ENCODE results near the gene DSCAML1.

DSCAML1 gene

DNA sequence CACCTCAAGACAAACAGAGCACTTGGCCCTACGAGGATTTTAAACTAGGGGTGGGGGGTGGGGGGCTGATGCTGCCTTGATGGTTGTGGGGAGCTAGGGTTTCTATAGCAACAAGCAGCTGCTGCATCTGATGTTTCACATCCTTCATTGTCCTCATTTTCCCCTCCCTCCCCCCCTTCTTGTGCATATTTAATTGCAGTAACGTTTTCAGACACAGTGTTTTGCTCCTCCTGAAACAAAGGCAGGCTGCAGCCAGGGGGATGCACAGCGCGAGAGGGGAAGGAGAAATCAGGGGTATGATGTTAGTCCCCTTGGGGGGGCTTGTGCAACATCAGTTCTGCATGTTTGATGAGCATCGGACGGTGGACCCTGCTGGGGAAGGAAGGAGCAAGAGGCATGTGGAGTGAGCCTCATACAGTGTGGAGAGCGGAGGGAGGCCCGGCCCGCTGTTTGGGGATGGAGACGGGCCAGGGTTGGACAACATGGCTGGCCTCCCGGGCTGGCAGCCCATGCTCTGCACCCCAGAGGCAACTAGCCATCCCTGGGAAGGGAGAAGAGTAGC lies 261.1 kb downstream of the DSCAML1 start:
- TF ChIP-seq, protein P1, sequence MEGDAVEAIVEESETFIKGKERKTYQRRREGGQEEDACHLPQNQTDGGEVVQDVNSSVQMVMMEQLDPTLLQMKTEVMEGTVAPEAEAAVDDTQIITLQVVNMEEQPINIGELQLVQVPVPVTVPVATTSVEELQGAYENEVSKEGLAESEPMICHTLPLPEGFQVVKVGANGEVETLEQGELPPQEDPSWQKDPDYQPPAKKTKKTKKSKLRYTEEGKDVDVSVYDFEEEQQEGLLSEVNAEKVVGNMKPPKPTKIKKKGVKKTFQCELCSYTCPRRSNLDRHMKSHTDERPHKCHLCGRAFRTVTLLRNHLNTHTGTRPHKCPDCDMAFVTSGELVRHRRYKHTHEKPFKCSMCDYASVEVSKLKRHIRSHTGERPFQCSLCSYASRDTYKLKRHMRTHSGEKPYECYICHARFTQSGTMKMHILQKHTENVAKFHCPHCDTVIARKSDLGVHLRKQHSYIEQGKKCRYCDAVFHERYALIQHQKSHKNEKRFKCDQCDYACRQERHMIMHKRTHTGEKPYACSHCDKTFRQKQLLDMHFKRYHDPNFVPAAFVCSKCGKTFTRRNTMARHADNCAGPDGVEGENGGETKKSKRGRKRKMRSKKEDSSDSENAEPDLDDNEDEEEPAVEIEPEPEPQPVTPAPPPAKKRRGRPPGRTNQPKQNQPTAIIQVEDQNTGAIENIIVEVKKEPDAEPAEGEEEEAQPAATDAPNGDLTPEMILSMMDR (IDR thresholded peaks at IDR 0.05; ENCODE audit: extremely low read depth, insufficient read depth, missing control alignments), result no peak
- no peak for DNase-seq (ENCODE audit: low spot score)
- in situ Hi-C loops (cut with MboI; ENCODE audit: low pct_unique_long_range_greater_than_20kb, low sequenced_read_pairs, unreplicated experiment), result no loop called here

DNA sequence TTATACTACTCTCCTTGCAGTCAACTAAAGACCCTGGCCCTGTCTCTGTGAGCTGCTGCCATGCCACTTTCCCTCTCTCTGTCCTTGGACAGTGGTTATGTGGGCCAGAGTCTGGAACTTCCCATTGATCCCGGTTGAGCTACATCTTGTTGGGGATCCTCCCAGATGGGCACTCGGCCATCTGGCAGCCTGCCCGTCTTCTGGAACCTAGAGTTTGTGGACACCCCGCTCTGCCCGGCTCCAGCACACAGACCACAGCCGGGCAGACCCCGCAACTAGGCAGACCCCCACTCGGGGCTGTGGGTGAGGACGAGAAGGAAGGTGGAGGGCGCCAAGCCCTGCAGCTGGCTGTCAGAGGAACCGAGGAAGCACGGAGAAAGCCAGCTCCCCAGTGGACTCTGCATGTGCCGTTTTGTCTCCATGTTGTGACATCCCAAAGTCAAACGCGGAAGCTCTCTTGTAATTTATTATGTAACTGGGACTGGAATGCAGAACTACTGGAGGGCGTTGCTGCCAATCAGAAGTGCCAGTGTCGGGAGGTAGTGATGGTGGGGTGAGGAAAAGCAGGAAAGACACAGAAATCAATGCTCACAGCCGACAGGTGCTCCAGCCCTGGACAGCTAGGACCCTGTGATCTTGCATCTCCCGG lies 261.7 kb downstream of the DSCAML1 start:
- in situ Hi-C loops (cut with MboI; ENCODE audit: low pct_unique_long_range_greater_than_20kb, low sequenced_read_pairs, unreplicated experiment), result no loop called here
- DNase-seq (ENCODE audit: low spot score), result no peak
- TF ChIP-seq, protein P1 (IDR thresholded peaks at IDR 0.05; ENCODE audit: extremely low read depth, insufficient read depth, missing control alignments), result no peak

DNA sequence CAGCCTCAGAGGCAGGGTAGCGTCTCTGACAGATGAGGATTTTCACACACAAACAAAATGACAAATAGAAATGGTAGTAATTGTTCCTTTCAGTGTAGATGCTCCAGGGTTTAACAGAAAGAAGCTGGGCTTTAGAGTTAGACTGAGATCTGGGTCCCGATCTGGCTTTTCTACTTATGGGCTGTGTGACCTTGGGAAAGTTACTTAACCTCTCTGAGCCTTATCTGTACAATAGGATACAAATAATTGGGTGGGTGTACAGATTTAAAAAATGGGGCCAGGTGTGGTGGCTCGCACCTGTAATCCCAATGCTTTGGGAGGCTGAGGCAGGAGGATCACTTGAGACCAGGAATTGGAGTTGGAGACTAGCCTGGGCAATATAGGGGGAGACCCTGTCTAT lies 264.4 kb downstream of the DSCAML1 start:
- in situ Hi-C loops (cut with MboI; ENCODE audit: low pct_unique_long_range_greater_than_20kb, low sequenced_read_pairs, unreplicated experiment), result no loop called here
- DNase-seq (ENCODE audit: low spot score), result no peak
- TF ChIP-seq, protein P1 (IDR thresholded peaks at IDR 0.05; ENCODE audit: extremely low read depth, insufficient read depth, missing control alignments), result no peak

DNA sequence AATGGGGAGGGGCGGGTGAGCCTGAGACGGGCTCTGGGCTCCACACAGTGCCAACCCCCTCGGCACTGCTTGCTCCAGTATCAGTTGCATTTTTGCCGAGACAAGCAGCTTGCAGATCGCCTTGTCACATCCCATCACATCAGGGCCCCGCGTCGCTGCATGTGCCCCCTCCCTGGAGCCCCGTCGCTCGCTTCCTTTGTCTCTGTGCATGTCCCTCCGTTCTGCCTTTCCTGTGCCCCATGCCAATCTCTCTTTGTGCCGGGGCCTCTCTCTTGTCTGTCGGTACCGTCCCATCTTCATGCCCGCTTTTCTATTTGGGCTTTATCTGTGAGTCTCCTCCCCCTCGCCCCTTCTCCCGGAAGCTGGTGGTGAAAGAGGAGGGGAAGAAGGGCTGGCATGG lies 267.2 kb downstream of the DSCAML1 start:
- no peak for DNase-seq (ENCODE audit: low spot score)
- TF ChIP-seq, protein P1 (IDR thresholded peaks at IDR 0.05; ENCODE audit: extremely low read depth, insufficient read depth, missing control alignments), result no peak
- in situ Hi-C loops (cut with MboI; ENCODE audit: low pct_unique_long_range_greater_than_20kb, low sequenced_read_pairs, unreplicated experiment), result no loop called here

DNA sequence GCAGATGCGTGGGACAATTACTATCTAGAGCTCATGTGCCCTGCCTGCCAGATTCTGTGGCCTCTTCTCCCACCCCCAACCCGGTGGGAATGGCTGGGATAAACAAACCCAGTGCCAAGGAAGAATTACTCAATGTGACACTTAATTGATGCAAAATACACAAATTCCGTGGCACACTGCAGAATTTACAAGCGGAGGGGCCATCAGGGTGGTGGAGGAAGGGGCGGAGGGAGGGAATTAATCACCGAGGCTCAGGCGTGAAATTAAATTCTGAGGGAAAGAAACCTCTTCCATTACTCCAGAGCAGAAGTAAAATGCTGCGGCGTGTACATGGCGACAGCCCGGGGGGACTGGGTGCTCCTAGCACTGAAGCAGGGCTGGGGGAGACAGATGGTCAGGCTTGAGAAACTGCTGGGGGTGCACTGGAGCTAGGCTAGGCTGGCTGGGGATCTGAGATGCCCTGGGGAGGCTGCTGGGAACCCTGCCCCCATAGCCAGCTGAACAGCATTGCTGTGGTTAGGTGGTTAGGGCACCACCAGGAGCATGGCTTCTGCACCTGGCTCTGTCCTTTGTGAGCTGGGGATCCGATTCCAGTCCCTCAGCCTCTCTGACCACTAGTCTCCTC lies 268.8 kb downstream of the DSCAML1 start:
- in situ Hi-C loops (cut with MboI; ENCODE audit: low pct_unique_long_range_greater_than_20kb, low sequenced_read_pairs, unreplicated experiment), result no loop called here
- TF ChIP-seq, protein P1 (IDR thresholded peaks at IDR 0.05; ENCODE audit: extremely low read depth, insufficient read depth, missing control alignments), result no peak
- no peak for DNase-seq (ENCODE audit: low spot score)

DNA sequence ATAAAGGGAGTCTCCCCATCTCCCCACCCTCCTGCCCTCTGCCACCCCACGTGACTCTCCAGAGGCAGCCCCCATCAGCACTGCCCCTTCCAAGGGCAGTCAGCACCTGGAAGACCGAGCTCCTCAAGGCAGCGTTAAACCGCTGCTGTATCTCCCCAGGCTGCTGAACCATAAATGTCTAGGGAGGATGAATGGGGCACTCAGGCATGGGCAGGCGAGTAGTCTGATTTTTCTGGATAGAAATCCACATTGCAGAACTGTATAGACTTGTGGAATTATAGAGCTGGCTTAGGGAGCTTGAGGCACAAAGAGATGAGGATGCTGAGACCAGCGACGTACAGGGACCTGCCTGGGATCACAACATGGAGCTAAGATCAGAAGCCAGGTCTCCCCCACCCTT lies 269.7 kb downstream of the DSCAML1 start:
- in situ Hi-C loops (cut with MboI; ENCODE audit: low pct_unique_long_range_greater_than_20kb, low sequenced_read_pairs, unreplicated experiment), result no loop called here
- DNase-seq (ENCODE audit: low spot score), result no peak
- TF ChIP-seq, protein P1 (IDR thresholded peaks at IDR 0.05; ENCODE audit: extremely low read depth, insufficient read depth, missing control alignments), result no peak
